Hypothalamus (tissue), 51 donors: ENCODE results near the gene APOB.

Source experiments
- DNase-seq, 51 donors: peaks; one replicate each; lab custom pipeline; 2025; lab: John Stamatoyannopoulos, UW

APOB gene

GRCh38 chr2:20990442-20991430 is 53.1 kb downstream of the APOB start:
- DNase-seq, result peak in 3 of 51 donors; percentile 6 to 30 (median 8)

- DNase-seq, result no peak
Measured at GRCh38 chr2:20989404-20989803, 54.5 kb downstream of the APOB start.

- peak in 1 of 51 donors; percentile 42 for DNase-seq
Measured at GRCh38 chr2:20988905-20989304, 55.0 kb downstream of the APOB start.

GRCh38 chr2:20986024-20986939 is 57.6 kb downstream of the APOB start:
- DNase-seq, result no peak

- no peak for DNase-seq
Measured at GRCh38 chr2:20985062-20985461, 58.8 kb downstream of the APOB start.

GRCh38 chr2:20984408-20984807 is 59.5 kb downstream of the APOB start:
- DNase-seq, result no peak

- DNase-seq, result no peak
Measured at GRCh38 chr2:20983844-20984243, 60.0 kb downstream of the APOB start.

- DNase-seq, result no peak
Measured at GRCh38 chr2:20982861-20983260, 61.0 kb downstream of the APOB start.

- no peak for DNase-seq
Measured at GRCh38 chr2:20977520-20978180, 66.2 kb downstream of the APOB start.

- no peak for DNase-seq
Measured at GRCh38 chr2:20976527-20976926, 67.3 kb downstream of the APOB start.

GRCh38 chr2:20972792-20973565 is 70.9 kb downstream of the APOB start:
- no peak for DNase-seq

GRCh38 chr2:20972110-20972509 is 71.8 kb downstream of the APOB start:
- no peak for DNase-seq

GRCh38 chr2:20970068-20970467 is 73.8 kb downstream of the APOB start:
- DNase-seq, result no peak

- DNase-seq, result no peak
Measured at GRCh38 chr2:20966061-20966595, 77.7 kb downstream of the APOB start.

- DNase-seq, result no peak
Measured at GRCh38 chr2:20965221-20965620, 78.7 kb downstream of the APOB start.

GRCh38 chr2:20963867-20964266 is 80.0 kb downstream of the APOB start:
- DNase-seq, result no peak

- DNase-seq, result peak in 46 of 51 donors; percentile 1 to 75 (median 28)
Measured at GRCh38 chr2:20962939-20963557, 80.8 kb downstream of the APOB start.

GRCh38 chr2:20961858-20962257 is 82.0 kb downstream of the APOB start:
- no peak for DNase-seq

GRCh38 chr2:20960003-20960402 is 83.9 kb downstream of the APOB start:
- DNase-seq, result no peak
